ENCODE results near the gene MCTP1.

DNA sequence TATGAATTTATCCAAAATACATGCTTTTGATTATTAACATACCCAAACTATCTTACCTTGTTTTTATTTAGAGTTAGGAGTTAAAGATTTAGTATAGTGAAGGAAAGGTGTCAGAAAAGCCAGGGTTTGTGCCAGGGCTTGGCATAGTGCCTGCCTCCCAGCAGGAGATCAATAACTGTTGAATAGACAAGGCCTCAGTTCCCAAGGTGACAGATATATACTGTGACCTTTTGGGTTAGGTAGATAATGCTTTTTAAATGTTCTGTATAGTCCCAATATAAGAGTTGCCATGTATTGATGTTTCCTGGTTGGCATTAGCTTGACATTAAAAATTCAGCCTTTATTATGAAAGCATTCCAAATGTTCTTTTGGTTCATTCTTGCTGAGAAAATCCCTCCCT lies 121.8 kb downstream of the MCTP1 start:
- TF ChIP-seq NFIC (IDR thresholded peaks at IDR 0.05), result peak; percentile 86
- no peak for TF ChIP-seq ZBTB7A (IDR thresholded peaks at IDR 0.05; ENCODE audit: low read depth)
- TF ChIP-seq CEBPB (IDR thresholded peaks at IDR 0.05), result no peak
- no peak for TF ChIP-seq TAF1 (IDR thresholded peaks at IDR 0.05; ENCODE audit: low read depth)
- TF ChIP-seq YY1 (IDR thresholded peaks at IDR 0.05; ENCODE audit: low read depth), result no peak
